Epidermal melanocyte (primary cell): ENCODE data around the gene NDUFB10.
"Not testable (repeated sequence)": the region's sequence is repeated elsewhere in the genome, so short reads cannot be mapped to it uniquely, and the experiment has no call there.

Source experiments
- DNase-seq: peaks from one replicate; pipeline ENCODE4 v3.0.0; 2011; ENCODE audit warnings: low spot score; ENCODE audit not compliant: insufficient read length

The NDUFB10 gene

DNA sequence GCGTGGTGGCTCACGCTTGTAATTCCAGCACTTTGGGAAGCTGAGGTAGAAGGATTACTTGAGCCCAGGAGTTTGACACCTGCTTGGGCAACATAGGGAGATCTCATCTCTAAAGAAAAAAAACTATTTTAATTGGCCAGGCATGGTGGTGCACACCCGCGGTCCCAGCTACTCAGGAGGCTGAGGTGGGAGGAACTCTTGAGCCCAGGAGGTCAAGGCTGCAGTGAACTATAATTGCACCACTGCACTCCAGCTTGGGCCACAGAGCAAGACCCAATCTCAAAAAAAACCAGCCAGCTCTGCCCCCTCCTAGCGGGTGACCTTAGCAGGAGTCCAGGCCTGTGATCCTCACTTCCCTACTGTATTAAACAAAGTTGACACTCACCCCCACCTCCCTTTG, 35.2 kb upstream of the NDUFB10 start:
- DNase-seq, result no peak

DNA sequence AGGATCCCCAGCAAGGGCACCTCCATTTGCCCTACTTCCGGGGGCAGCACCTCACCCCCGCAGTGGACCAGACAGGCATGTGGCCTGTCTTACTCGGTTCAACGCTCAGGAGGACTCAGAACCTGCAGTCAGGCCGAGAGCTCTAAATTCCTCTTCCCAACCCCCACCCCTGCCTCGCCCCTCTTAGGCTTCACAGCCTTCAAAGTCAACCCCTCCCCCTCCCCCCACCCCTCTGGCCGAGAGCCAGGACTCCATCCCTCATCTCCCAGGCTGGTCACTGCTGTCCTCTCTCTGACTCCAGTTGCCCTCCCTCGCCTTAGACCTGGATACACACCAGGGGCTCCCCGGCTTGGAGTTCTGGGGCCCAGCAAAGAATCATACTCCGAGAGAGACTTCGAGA, 33.1 kb upstream of the NDUFB10 start:
- no peak for DNase-seq

DNA sequence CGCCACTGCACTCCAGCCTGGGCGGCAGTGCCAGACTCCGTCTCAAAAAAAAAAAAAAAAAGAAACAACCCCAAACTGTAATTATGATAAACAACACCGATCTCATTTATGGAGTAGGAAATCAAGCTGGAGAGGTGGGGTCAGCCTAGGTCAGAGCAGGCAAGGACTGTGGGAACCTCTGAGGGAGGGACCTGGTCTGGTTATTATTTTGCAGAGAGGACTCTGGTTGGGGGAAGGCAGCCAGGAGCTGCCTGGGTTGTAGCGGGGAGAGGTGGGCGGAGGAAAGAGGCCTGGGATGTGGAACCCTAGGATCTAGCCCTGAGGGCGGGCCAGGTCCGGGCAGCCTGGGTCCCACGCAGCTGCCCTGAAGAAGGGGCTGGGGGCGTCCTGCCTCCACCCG, 30.2 kb upstream of the NDUFB10 start:
- DNase-seq, result no peak

DNA sequence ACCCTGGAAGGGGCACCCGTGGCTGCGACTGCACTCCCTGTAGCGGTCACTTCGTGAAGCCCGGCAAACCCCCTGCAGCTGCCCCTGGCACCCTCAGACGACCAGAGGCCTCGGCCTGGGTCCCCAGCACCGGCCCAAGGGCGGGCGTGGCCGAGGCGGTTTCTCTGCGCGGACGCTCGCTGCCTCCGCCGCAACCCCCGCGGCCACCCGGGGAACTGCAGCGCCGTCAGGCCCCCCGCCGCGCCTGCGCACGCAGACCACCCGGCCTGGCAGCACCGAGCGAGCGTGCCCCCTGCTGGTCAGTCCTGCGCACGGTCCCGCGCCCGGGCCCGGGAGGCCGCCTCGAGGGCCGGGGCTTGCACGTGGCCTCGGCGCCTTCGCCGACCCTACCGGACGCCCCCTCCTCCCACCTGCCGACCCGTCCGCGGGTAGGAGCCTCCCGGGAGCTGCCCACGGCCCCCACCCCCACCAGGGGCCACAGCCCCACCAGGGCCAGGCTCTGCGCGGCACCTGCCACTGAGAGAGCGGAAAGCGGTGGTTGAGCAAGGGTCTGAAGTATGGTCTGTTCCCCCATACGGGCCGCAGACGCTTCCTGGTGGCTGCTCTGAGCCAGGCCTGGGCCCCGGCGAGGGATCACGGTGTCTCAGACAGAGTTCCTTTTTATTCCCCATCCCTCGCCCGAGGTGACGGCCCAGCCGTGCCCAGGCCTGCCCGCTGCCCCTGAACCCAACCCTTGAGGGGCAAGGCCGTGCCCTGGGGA, 29.6 kb upstream of the NDUFB10 start:
- DNase-seq, result peak; percentile 83

DNA sequence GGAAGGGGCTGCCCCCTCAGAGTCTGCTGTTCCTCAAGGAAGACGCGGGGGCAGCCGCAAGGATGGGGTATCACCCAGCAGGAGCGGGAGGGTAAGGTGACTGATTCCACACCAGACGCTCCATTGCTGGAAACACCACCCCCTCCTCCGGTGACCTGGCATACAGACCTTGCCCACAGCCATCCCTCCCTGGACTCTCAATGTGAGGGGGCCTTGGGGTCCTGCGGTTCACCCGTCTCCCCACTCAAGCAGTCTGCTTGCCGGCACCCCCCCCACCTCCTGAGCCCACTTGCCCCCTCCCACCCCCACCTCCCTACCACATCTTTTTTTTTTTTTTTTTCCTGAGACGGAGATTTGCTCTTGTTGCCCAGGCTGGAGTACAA, 29.0 kb upstream of the NDUFB10 start:
- no peak for DNase-seq

DNA sequence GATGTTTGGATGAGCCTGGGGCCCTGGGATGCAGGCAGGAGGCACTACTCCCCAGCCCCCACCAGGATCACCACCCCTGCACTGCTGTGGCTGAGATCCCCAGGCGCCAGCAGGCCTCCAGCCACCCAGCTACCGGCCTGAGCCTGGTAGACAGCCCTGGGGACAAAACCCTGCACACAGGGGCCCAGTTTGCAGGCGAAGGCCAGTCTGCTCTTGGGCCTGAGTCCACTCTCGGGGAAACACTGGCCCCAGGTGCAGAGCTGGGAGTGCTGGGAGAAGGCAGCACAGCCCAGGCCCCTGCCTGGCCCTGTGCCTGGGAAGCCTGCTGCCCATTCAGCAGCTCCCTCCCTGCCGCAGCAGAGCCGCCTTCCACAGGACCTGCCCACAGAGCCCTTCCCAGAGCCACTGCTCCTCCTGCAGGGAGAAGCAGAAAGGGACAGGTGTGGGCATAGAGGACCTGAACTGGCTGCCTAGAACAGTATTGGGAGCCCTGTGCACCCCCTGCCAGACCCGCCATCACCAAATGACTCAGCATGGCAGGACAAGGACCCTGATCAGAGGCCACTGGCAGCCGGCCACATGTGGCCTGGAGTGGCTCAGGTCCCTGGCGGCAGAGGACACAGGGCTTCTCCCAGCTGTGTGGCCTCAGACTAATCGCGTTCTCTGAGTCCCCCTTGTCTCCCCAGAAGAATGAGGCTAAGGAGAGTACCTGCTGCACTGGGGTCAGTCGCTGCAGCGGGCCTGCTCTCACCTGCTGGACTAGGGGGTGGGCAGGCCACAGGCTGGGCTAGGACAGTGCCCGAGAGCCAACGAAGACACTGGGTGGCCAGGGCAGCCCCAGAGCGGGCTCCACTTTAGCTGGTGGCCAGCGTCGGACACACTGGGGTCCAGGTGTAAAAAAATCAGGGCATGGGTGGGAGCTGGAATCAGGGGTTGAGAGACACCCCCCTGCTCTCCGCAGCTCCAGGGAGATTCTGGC, 27.0 kb upstream of the NDUFB10 start:
- no peak for DNase-seq

DNA sequence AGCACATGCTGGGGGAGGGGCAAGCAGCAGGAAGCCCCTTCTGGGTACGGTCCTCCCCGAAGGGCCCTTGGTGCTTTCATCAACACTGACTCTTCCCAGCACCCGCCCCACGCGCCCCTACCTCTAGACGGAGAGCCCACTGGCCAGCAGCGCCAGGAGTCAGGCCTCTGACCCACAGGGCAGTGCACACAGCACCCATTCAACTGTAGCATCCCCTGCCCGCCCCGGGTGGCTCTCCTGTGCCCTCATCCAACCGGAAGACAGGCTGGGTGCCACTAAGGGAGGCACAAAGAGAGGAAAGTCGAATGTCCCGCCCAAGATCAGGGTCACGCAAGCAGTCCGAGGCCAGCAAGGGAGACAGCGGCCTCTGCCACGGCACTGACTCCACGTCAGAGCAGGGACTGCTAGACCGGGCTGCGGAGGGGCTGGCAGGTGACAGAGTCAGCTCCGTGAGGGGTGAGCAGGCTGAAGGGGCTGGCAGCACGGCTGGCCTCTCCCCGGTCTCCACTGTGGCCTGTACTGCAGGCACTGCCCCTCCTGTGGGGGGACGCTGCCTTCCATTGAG, 26.2 kb upstream of the NDUFB10 start:
- DNase-seq, result no peak

DNA sequence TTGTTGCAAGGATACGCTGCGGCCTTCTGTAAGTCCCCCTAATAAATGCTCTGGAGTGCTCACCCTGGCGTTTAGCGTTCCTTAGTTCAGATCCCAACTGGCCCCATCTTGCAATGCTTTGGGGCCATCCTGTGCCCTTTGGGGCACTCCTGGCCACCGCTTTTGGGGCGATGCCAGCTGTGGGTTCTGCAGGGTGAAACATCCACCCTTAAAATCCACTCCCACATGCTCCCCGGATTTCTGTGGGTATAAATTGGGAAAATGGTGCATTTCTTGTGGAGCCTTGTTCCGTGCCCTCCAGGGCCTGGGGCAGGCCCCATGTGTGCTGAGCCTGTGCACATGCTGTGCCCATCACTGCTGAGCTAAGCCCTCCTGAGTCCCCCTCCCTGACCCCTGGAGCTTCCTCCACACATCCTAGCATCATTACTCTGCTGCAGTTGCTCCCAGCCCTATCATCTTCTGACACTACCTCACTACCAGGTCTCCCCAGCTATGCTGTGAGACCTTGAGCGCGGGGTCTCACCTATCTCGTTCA, 22.3 kb upstream of the NDUFB10 start:
- no peak for DNase-seq

DNA sequence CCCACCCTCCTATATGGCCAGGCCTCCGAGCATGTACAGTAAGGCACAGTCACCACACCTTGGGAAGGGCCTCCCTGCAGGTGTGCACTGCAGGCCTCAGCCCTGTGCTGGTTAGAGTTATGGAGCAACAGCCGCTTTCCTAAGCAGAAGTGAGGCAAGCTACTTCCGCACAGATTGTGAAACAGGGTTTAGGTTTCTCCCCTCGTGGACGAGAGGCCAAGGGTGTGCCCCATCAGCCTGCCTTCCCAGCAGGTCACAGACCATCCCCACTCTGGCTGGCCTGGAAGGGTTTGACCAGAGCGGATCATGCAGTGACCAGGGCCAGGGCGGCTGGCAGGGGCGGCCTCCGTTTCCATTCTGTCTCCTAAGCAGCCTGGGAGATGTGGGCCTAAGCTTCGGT, 21.0 kb upstream of the NDUFB10 start:
- DNase-seq, result no peak

DNA sequence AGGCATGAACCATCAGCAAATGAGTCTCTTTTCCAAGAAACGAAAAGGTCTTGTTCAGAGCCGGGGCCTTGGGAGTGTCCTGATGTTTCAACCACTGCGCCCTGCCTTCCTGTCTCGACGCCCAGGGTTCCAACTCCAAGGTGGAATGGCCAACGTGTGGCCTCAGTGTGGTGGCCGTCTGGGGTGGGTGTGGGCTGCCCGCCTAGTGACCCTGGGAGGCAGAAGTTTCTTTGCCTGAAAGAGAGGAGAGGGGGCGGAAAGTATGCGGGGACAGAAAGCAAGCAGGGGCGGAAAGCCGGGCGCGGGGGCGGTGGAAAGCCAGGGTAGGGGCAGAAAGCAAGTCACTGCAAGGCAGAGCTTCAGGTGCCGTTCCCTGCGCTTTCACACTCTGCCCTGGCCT, 20.4 kb upstream of the NDUFB10 start:
- DNase-seq, result no peak

DNA sequence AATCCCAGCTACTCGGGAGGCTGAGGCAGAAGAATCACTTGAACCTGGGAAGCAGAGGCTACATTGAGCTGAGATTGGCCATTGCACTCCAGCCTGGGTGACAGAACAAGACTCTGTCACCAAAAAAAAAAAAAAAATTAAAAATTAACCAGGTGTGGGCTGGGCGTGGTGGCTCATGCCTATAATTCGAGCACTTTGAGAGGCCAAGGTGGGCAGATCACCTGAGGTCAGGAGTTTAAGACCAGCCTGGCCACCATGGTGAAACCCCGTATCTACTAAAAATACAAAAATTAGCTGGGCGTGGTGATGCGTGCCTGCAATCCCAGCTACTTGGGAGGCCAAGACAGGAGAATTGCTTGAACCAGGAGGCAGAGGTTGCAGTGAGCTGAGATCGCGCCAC, 19.5 kb upstream of the NDUFB10 start:
- not testable (repeated sequence) for DNase-seq

DNA sequence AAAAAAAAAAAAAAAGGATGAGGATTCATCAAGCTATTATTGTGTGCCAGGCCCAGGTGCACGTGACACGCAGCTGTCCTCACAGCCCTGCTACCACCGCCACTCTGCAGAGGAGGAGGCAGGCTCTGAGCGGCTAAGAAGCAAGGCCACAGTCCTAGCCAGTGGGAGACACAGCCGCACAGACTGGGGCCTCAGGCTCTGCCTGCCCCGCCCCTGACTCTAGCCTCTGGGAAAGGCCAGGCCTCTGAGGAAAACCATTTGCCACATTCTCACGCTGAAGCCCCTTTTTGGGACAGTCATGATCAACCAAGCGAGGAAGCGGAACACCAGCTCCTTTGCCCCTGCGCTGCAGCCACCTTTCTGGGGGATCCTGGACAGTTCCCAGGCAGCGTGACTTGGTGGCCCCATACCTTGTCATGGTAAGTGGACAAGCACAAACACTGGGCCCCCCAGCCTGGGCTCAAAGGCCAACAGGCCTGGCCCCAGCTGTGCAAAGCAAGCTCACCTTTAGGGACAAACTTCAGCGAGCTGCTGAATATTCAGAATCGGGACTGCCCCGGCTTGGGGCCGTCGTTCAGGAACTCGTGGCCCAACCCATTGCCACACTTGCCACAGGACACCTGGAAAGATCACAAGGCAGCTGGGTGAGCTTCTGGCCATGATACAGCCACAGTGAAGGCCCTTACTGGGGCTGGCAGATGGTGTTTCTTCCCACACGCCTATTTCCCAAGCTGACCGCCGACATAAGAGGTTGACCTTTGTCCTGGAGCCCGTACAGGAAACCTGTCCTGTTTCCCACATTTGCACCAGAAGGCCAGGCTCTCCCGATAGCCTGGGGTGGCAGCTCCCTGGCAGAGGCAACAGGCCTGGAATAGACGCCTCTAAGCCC, 18.8 kb upstream of the NDUFB10 start:
- DNase-seq, result no peak

DNA sequence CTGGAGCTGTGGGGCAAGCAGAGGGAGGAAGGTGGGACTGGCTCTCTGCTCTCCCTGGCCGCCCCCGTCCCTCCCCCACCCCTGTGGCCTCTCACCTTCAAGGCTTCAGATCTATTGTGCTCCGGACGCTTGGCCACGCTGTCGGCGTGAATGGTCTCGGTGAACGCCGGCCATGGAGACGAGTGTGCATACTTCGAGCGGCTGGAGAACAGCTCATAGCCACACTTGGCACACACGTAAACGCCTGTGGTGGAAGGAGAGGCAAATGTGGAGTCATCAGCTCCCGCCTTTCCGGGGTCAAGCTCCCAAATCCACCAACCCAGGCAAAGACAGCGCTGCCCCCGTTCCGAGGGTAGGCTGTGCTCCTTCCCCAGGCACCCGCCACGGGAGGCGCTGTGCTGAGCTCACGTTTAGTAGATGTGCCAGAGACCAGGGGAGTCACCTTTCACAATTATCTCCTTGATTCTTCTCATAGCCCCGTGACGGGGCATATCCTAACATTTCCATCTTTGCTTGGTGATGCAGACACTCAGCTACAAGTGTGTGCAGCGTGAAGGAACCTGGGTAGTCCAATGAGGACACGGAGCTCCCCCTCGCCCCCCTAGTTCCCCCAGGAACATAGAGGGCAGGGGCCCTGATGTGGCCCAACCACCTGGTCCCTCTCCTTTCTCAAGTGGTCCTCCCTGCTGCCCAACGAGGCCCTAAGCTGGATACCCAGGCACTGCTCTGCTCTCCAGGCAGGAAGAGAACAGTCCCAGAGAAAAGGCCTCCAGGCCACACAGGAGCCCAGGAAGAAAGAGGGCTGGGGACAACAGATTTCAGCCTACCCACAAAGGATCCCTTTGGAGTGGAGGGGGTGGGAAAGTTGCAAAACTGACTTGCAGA, 17.9 kb upstream of the NDUFB10 start:
- DNase-seq, result no peak

DNA sequence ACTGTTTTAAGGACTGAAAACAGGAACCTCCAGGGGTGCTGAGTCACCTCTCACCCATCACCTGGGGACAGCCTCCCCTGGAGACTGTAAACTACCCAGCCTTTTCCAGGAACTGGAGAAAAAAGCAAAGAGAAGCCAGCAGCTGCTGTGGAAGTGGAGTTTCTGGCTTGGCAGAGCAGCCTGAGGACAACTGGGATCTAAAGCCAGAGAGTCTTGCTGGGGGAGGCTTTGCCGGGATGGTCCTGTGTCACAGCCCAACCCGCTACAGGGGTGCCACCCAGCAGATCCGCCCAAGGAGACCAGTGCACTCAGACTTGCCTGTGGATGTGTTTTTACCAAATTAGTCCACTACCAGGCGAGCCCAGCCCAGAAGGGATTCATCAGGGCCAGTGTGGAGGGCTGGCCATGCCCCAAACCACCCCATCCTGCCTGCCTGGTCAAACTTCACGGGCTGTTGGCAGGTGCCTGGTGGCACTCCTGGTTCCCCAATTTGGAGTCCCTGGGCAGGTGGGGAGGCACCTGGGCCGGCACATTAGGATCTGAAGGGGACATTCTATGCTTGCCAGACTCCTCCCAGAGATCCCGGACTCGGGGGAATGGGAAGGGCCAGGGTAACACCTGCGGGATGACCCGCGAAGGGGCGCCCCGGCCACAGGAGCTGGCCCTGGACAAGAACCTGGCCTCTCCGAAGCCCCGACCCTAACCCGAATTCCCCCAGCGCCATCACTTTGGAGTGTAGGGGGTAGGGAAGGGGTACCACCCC, 17.1 kb upstream of the NDUFB10 start:
- DNase-seq, result no peak

DNA sequence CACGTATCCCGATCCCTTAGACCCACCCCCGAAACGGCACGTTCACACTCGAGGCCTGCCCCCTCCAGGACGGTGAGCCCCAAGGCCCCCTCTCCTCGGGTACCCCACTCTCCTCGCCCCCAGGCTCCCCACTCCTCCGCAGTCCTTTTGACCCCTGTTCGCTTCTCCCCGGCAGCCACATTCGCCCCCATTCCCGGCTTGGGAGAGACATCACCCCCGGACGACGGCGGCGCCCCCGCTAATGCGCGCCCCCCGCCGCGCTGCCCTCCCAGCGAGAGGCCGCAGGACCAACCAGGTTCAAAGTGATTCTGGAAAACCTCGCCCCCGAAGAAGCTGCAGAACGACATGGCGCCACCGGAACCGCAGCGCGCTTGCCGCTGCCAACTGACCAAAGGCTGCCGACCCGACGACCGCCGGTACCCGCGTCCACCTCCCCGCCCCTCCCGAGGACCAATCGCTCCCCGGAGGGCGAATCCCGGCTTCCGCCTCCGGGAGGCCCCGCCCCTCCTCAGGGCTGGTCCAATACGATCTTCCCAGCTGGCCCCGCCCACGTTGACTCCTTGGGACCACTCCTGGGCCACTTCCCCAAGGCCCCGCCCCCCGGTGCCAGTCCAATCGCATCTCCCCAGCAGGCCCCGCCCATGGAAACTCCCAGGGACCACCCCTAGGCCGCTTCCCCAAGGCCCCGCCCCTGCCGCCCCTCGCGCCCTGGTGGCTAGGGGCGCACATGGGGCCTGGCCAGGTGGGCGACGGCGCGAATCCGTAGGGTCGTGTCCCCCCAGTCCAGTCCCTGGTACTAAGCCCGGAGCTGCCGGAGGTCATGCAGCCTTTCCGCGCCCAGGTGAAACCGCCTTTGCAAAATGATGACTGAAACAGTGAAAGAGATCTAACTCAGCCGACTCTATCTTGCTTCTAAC, 16.3 kb upstream of the NDUFB10 start, which contains the start of gene MSRB1:
MSRB1 (minus strand) TSS at position 390 of the 917 bp plus-strand sequence; CDS start at position 347, 43 bp downstream.
- DNase-seq, result peak; percentile 99

DNA sequence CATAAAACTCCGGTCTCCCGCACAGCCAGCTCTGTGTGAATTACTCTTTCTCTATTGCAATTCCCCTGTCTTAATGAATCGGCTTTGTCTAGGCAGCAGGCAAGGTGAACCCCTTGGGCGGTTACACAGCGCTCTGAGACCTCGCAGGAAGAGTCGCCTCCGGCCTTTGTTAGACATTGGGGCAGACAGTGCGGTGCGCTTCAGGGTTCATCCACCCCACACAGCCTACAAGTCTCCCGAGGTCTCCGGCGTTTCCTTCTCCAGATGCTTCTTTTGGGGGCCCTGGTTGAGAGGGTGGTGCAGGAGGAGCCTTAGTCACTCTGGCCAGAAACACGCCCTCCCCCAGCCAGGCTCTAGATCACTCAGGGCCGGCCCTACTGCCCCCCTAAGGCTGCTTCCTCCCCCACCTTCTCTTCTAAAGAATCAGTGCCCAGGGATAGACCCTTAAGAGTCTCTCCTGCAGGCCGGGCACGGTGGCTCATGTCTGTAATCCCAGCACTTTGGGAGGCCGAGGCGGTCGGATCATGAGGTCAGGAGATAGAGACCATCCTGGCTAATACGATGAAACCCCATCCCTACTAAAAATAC, 14.6 kb upstream of the NDUFB10 start:
- no peak for DNase-seq

DNA sequence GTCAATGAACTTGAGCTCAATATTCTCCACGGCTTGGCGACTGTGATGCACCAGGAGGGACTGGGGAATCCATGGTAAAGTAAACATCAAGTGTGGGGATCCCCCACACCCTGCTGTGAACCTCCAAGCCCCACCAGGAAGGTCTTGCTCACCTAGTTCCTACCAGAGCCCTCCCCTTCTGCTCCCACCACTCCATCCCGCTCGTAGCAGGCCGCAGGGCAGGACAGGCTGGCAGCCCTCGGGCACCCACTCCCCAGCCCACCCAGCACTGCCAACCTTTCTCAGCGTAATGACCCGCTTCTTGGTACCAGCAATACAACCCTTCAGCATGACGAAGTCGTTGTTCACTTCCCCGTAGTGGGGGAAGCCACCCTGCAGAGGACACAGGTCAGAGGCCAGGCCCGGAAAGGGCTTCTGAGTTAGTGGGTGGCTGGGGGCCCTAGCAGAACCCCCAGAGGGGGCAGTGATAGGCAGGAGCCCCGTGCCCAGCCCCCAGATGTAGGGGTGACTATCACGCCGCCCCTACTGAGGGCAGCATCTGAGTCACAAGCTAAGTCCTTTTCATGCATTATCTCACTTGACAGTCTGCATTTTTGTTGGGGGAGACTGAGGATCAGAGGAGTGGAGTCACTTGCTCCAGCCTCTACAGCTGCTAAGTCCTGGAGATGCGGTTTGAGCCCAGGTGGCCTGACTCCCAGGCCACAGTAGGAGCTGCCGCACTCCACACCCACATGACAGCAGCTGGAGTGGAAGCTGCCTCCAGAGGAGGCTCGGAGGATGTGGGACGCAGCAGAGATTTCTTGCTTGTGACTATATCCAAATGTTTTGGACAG, 13.6 kb upstream of the NDUFB10 start:
- DNase-seq, result no peak
